CD4-positive, alpha-beta T cell treated with Interleukin-4 for 4 hours (primary cell): ENCODE measurements around the gene PPP2R2D.

Experiments used
- DNase-seq: peaks from one replicate; pipeline ENCODE4 v3.0.0-alpha.2; 2020

Gene PPP2R2D

GRCh38 chr10:132003282-132003924 lies 102.6 kb downstream of the PPP2R2D start:
- DNase-seq, result no peak

- no peak for DNase-seq
These were observed 103.2 kb downstream of the PPP2R2D start for GRCh38 chr10:132004052-132004451.

GRCh38 chr10:132005147-132005546 lies 104.3 kb downstream of the PPP2R2D start:
- no peak for DNase-seq

- DNase-seq, result no peak
These were observed 106.2 kb downstream of the PPP2R2D start for GRCh38 chr10:132006966-132007365.

- DNase-seq, result no peak
These were observed 106.9 kb downstream of the PPP2R2D start for GRCh38 chr10:132007681-132008080.
